ENCODE results near the gene ABCA2. TPM values are rescaled to one million over a fixed set of nuclear protein-coding genes. Genes with fewer than 3 reads are reported as not detected.

ABCA2 gene
- total RNA-seq, 1 donor from 2014 or later = 16.2 TPM

DNA sequence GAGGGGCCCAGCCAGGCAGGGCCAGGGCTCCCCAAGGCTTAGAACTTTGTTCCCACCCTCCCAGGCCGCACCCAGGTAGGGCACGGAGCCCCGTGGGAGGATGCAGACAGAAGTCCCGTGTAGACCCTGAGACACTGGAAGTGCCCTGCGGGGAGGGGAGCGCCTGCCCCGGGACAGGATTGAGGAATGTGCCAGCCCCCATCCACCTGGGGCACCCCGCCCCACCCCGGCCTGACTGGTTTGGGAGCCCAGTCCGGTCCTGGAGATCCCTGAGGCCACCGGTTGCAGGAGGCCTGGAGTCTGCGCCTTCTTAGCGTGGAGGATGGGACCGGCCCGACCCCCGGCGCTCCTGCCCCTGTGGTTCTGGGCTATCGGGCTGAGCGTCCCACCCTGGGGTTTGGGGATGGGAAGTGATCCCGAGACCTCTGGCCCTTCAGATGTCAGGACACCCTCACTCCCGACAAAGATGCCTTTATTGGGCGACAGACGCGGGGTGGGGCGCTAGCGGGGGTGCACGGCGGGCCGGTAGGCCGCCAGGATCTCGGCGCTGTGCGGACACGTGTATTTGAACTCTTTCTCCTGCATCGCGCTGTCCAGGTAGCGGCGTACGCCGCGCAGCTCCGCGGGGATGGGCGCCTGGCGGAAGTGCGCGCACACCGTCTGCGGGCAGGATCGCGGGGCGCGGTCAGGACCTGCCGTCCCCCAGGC lies 33.7 kb downstream of the ABCA2 start:
- no peaks in the 10 kb centered on the region for H3K27me3 ChIP-seq (ENCODE audit: insufficient read depth, low read length)
- FAIRE-seq (no peak), DNase-seq (ENCODE audit: low read depth) (no peak)
- Mint-ChIP-seq H3K27me3 (ENCODE audit: low read depth, unreplicated experiment) (peaks cover 17% of the 10 kb centered on the region), H3K9me3 (ENCODE audit: unreplicated experiment) (peaks cover 5% of the 10 kb centered on the region), H3K36me3 (ENCODE audit: low read depth, unreplicated experiment) (peaks cover 3% of the 10 kb centered on the region), H3K4me1 (ENCODE audit: low read depth, unreplicated experiment) (peaks cover 3% of the 10 kb centered on the region), H3K27ac (ENCODE audit: unreplicated experiment) (no peak overlapping the region), H3K4me3 (ENCODE audit: unreplicated experiment) (peak overlapping the region; percentile 82)
- peaks cover 13% of the 10 kb centered on the region for H3K79me2 ChIP-seq (ENCODE audit: insufficient read depth, low read length)
- H3K4me3 ChIP-seq (ENCODE audit: insufficient read depth, low read depth, low read length) = no peak overlapping the region
- H3K27ac ChIP-seq (ENCODE audit: low read depth, low read length) = no peak overlapping the region
- peaks cover 6% of the 10 kb centered on the region for H3K9me3 ChIP-seq (ENCODE audit: insufficient read depth, low read depth, low read length)
- H2AFZ ChIP-seq (ENCODE audit: low read depth, low read length) = no peak overlapping the region
- H3K4me1 ChIP-seq (ENCODE audit: insufficient read depth, low read length) = peaks cover 40% of the 10 kb centered on the region
- no peaks in the 10 kb centered on the region for H3K36me3 ChIP-seq (ENCODE audit: insufficient read depth, low read length)
- H4K20me1 ChIP-seq (ENCODE audit: insufficient read depth, low read length) = peaks cover 12% of the 10 kb centered on the region
- H3K4me2 ChIP-seq (ENCODE audit: low read length) = no peak overlapping the region
- H3K9ac ChIP-seq (ENCODE audit: low read length) = no peak overlapping the region
- TF ChIP-seq, protein P1, sequence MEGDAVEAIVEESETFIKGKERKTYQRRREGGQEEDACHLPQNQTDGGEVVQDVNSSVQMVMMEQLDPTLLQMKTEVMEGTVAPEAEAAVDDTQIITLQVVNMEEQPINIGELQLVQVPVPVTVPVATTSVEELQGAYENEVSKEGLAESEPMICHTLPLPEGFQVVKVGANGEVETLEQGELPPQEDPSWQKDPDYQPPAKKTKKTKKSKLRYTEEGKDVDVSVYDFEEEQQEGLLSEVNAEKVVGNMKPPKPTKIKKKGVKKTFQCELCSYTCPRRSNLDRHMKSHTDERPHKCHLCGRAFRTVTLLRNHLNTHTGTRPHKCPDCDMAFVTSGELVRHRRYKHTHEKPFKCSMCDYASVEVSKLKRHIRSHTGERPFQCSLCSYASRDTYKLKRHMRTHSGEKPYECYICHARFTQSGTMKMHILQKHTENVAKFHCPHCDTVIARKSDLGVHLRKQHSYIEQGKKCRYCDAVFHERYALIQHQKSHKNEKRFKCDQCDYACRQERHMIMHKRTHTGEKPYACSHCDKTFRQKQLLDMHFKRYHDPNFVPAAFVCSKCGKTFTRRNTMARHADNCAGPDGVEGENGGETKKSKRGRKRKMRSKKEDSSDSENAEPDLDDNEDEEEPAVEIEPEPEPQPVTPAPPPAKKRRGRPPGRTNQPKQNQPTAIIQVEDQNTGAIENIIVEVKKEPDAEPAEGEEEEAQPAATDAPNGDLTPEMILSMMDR (IDR thresholded peaks at IDR 0.05; ENCODE audit: insufficient read depth, low read depth, low read length) = no peak
- no peak for TF ChIP-seq EZH2 (IDR thresholded peaks at IDR 0.05; ENCODE audit: insufficient read depth, low read length)

DNA sequence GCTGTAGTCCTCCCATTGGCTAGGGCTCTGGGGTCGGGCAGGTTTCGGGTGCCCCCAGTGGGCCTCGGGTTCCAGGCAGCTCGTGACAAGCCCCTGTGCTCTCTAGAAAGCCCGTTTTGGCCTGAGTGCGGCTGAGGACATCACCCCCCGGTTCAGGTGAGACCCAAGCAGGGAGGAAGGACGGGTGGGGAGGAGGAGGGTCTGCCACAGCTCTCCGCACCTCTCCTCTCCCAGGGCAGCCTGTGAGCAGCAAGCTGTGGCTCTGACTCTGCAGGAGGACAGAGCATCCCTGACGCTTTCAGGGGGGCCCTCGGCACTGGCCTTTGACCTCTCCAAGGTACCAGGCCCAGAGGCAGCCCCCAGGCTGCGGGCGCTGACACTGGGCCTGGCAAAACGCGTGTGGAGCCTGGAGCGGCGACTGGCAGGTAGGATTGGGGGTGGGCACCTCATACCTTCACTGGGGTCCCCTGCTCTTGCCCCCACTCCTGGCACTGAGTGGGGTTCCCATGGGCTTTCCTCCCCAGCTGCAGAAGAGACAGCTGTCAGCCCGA lies 35.1 kb downstream of the ABCA2 start:
- Histone ChIP-seq H3K36me3 (ENCODE audit: insufficient read depth, low read length) (no peaks in the 10 kb centered on the region), H2AFZ (ENCODE audit: low read depth, low read length) (peak overlapping the region; percentile 79), H3K79me2 (ENCODE audit: insufficient read depth, low read length) (peaks cover 13% of the 10 kb centered on the region), H3K27me3 (ENCODE audit: insufficient read depth, low read length) (no peaks in the 10 kb centered on the region), H4K20me1 (ENCODE audit: insufficient read depth, low read length) (peaks cover 12% of the 10 kb centered on the region), H3K9ac (ENCODE audit: low read length) (peak overlapping the region; percentile 75), H3K4me2 (ENCODE audit: low read length) (peak overlapping the region; percentile 97), H3K4me1 (ENCODE audit: insufficient read depth, low read length) (peaks cover 36% of the 10 kb centered on the region), H3K4me3 (ENCODE audit: insufficient read depth, low read depth, low read length) (peak overlapping the region; percentile 76), H3K27ac (ENCODE audit: low read depth, low read length) (no peak overlapping the region), H3K9me3 (ENCODE audit: insufficient read depth, low read depth, low read length) (peaks cover 6% of the 10 kb centered on the region)
- Mint-ChIP-seq H3K27ac (ENCODE audit: unreplicated experiment) (no peak overlapping the region), H3K36me3 (ENCODE audit: low read depth, unreplicated experiment) (peaks cover 3% of the 10 kb centered on the region), H3K27me3 (ENCODE audit: low read depth, unreplicated experiment) (peaks cover 26% of the 10 kb centered on the region), H3K4me3 (ENCODE audit: unreplicated experiment) (peak overlapping the region; percentile 82), H3K4me1 (ENCODE audit: low read depth, unreplicated experiment) (no peaks in the 10 kb centered on the region), H3K9me3 (ENCODE audit: unreplicated experiment) (peaks cover 5% of the 10 kb centered on the region)
- no peak for TF ChIP-seq EZH2 (IDR thresholded peaks at IDR 0.05; ENCODE audit: insufficient read depth, low read length)
- TF ChIP-seq, protein P1 (IDR thresholded peaks at IDR 0.05; ENCODE audit: insufficient read depth, low read depth, low read length) = no peak
- DNase-seq (ENCODE audit: low read depth) = no peak
- no peak for FAIRE-seq
